CD4-positive, alpha-beta T cell (primary cell): ENCODE data around the gene NR1H3. TPM values are rescaled to one million over a fixed set of nuclear protein-coding genes. Genes with fewer than 3 reads are reported as not detected.

ENCODE experiments used
- ATAC-seq: fragments of 200-7000 bp; cut with Tn5 transposase; one replicate; pipeline ENCODE4 v1.10.0; 2022; ENCODE audit warnings: mild to moderate bottlenecking; ENCODE audit not compliant: poor library complexity
- CTCF ChIA-PET: fragments of 350-600 bp; sonication (Branson Sonifier 250); formaldehyde crosslinking; loops from one replicate; lab custom pipeline; 2021; ENCODE audit warnings: antibody characterized with exemption, inconsistent platforms; lab: Charles Lee
- POLR2A ChIA-PET: fragments of 350-600 bp; sonication (Branson Sonifier 250); formaldehyde crosslinking; loops from one replicate; lab custom pipeline; 2021; ENCODE audit warnings: antibody characterized with exemption, inconsistent platforms; lab: Charles Lee
- DNase-seq, 14 experiments: peaks; one replicate each; pipeline ENCODE4 v3.0.0-alpha.2; 2013 to 2020; ENCODE audit warnings: mixed read lengths in 2 of 14
- H3K27ac ChIP-seq, 2 donors: one replicate each; pipeline versions ENCODE4 v1.5.1 to v1.7.0; 2013; ENCODE audit warnings: low read length in 2 of 2, low read depth in 1 of 2, mild to moderate bottlenecking in 1 of 2
- H3K27me3 ChIP-seq, 2 experiments: 1 replicate in 1 of 2; 2 replicates in 1 of 2; pipeline versions ENCODE4 v1.6.1 to v1.7.0; 2013; ENCODE audit warnings: low read length in 2 of 2, control low read depth in 1 of 2, mild to moderate bottlenecking in 1 of 2, moderate library complexity in 1 of 2; ENCODE audit not compliant: insufficient read depth in 2 of 2, control insufficient read depth in 1 of 2
- H3K36me3 ChIP-seq: one replicate; pipeline ENCODE4 v1.6.1; 2013; ENCODE audit warnings: low read length, control low read depth; ENCODE audit not compliant: insufficient read depth
- H3K4me1 ChIP-seq: one replicate; pipeline ENCODE4 v1.6.1; 2013; ENCODE audit warnings: low read length, control low read depth; ENCODE audit not compliant: insufficient read depth
- H3K4me3 ChIP-seq: one replicate; pipeline ENCODE4 v1.5.1; 2013; ENCODE audit warnings: mild to moderate bottlenecking, low read length, moderate library complexity
- H3K9me3 ChIP-seq, 2 experiments: 1 replicate in 1 of 2; 2 replicates in 1 of 2; pipeline versions ENCODE4 v1.6.1 to v1.7.0; 2013; ENCODE audit warnings: low read length in 2 of 2, mild to moderate bottlenecking in 2 of 2, control low read depth in 1 of 2, moderate library complexity in 1 of 2; ENCODE audit not compliant: control insufficient read depth in 1 of 2, insufficient read depth in 1 of 2
- H3K27ac Mint-ChIP-seq: one replicate; pipeline ENCODE4 v1.8.0; 2020; ENCODE audit warnings: mixed read lengths
- H3K27me3 Mint-ChIP-seq: one replicate; pipeline ENCODE4 v1.8.0; 2021; ENCODE audit warnings: mixed read lengths
- H3K36me3 Mint-ChIP-seq: one replicate; pipeline ENCODE4 v1.8.0; 2021; ENCODE audit warnings: low read depth, mixed read lengths
- H3K4me1 Mint-ChIP-seq: one replicate; pipeline ENCODE4 v1.8.0; 2021; ENCODE audit warnings: low read depth, mixed read lengths
- H3K4me3 Mint-ChIP-seq: one replicate; pipeline ENCODE4 v1.8.0; 2020; ENCODE audit warnings: mild to moderate bottlenecking, mixed read lengths
- H3K9me3 Mint-ChIP-seq: one replicate; pipeline ENCODE4 v1.8.0; 2020; ENCODE audit warnings: mixed read lengths
- CTCF ChIP-seq: fragments of 200-600 bp; IDR thresholded peaks from one replicate; pipeline ENCODE4 v1.8.0; 2022; ENCODE audit warnings: antibody characterized with exemption, mild to moderate bottlenecking
- intact Hi-C, 2 experiments: fragments of 100-400 bp; cut with DNase I in 1 of 2; cut with micrococcal nuclease in 1 of 2; formaldehyde crosslinking; loops; one replicate each; pipeline versions ENCODE4 v1.15.1 to v1.9.0; 2023 to 2025; cut with DNase I, micrococcal nuclease
- total RNA-seq, 174 experiments: library from RNA in 2 of 174; stranded (reverse) in 2 of 174; gene quantifications; one replicate each; pipeline ENCODE4 v1.2.3 and lab custom pipeline; 2021 to 2026

NR1H3 gene
- total RNA-seq, 2 experiments from 2014 or later: 1.8 to 2.3 TPM

DNA sequence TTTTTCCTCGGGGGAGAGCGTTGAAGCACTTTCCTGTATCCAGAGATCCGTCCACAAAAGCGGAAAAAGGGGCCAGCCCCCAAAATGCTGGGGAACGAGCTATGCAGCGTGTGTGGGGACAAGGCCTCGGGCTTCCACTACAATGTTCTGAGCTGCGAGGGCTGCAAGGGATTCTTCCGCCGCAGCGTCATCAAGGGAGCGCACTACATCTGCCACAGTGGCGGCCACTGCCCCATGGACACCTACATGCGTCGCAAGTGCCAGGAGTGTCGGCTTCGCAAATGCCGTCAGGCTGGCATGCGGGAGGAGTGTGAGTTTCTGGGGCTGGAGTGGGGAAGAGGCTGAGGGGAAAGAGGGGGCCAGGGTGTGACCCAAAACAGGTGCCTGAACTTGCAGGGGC lies 2.6 kb downstream of the NR1H3 start:
- DNase-seq (no peak), ATAC-seq (no peak)
- no peaks in the 10 kb centered on the region for H3K27me3 ChIP-seq
- H3K27ac ChIP-seq: no peak overlapping the region
- peaks cover 20% of the 10 kb centered on the region for H3K4me1 ChIP-seq
- H3K4me3 Mint-ChIP-seq: no peak overlapping the region
- POLR2A ChIA-PET: interaction anchor here (1.2 to 2.7 kb wide), 2 partner anchors 8 to 45 kb away, joined by 4 to 19 read pairs; partner anchors contain the start of gene DDB2
- no peaks in the 10 kb centered on the region for H3K36me3 Mint-ChIP-seq
- H3K9me3 Mint-ChIP-seq: no peaks in the 10 kb centered on the region
- CTCF ChIA-PET: interaction anchor here (1.5 to 1.7 kb wide), 3 partner anchors 12 to 73 kb away, joined by 6 to 8 read pairs (median 6); partner anchors contain the start of gene ACP2
- H3K9me3 ChIP-seq: no peaks in the 10 kb centered on the region
- H3K36me3 ChIP-seq: no peaks in the 10 kb centered on the region
- H3K27ac Mint-ChIP-seq: no peak overlapping the region
- no peak for TF ChIP-seq CTCF
- intact Hi-C loops: no loop called here
- no peak overlapping the region for H3K4me3 ChIP-seq
- no peaks in the 10 kb centered on the region for H3K27me3 Mint-ChIP-seq
- peaks cover 12% of the 10 kb centered on the region for H3K4me1 Mint-ChIP-seq

- Mint-ChIP-seq H3K4me3 (no peak overlapping the region), H3K36me3 (no peaks in the 10 kb centered on the region), H3K4me1 (peaks cover 13% of the 10 kb centered on the region), H3K9me3 (no peaks in the 10 kb centered on the region), H3K27me3 (no peaks in the 10 kb centered on the region), H3K27ac (no peak overlapping the region)
- intact Hi-C loops: no loop called here
- TF ChIP-seq CTCF: no peak
- H3K9me3 ChIP-seq: no peaks in the 10 kb centered on the region
- DNase-seq (no peak), ATAC-seq (no peak)
- H3K4me3 ChIP-seq: no peak overlapping the region
- ChIA-PET CTCF (no interaction called here), POLR2A (interaction anchor here (1.0 kb wide), 1 partner anchor 84 kb away, joined by 3 read pairs; no protein-coding TSS in a partner anchor)
- peaks cover 28% of the 10 kb centered on the region for H3K4me1 ChIP-seq
- H3K27me3 ChIP-seq: no peaks in the 10 kb centered on the region
- no peaks in the 10 kb centered on the region for H3K36me3 ChIP-seq
- H3K27ac ChIP-seq: no peak overlapping the region
Measured at GRCh38 chr11:47261291-47261800, 3.5 kb downstream of the NR1H3 start.

- Histone ChIP-seq H3K27me3 (no peaks in the 10 kb centered on the region), H3K9me3 (no peaks in the 10 kb centered on the region), H3K27ac (no peak overlapping the region), H3K4me3 (no peak overlapping the region), H3K4me1 (peaks cover 40% of the 10 kb centered on the region), H3K36me3 (no peaks in the 10 kb centered on the region)
- H3K4me3 Mint-ChIP-seq: no peak overlapping the region
- no peak for ATAC-seq
- peaks cover 26% of the 10 kb centered on the region for H3K4me1 Mint-ChIP-seq
- H3K36me3 Mint-ChIP-seq: peaks cover 5% of the 10 kb centered on the region
- H3K27ac Mint-ChIP-seq: no peak overlapping the region
- no peaks in the 10 kb centered on the region for H3K27me3 Mint-ChIP-seq
- CTCF ChIA-PET: interaction anchor here (0.7 kb wide), 1 partner anchor 1168 kb away, joined by 3 read pairs; no protein-coding TSS in a partner anchor
- TF ChIP-seq CTCF: no peak
- POLR2A ChIA-PET: interaction anchor here (1.1 to 1.4 kb wide), 2 partner anchors 15 to 49 kb away, joined by 4 to 5 read pairs; partner anchors contain the start of genes ACP2 and DDB2
- intact Hi-C loops: no loop called here
- DNase-seq: no peak
- no peaks in the 10 kb centered on the region for H3K9me3 Mint-ChIP-seq
Measured at GRCh38 chr11:47264119-47264518, 6.3 kb downstream of the NR1H3 start.
